Measurements from ENCODE around the gene FLNB.

The FLNB gene

DNA sequence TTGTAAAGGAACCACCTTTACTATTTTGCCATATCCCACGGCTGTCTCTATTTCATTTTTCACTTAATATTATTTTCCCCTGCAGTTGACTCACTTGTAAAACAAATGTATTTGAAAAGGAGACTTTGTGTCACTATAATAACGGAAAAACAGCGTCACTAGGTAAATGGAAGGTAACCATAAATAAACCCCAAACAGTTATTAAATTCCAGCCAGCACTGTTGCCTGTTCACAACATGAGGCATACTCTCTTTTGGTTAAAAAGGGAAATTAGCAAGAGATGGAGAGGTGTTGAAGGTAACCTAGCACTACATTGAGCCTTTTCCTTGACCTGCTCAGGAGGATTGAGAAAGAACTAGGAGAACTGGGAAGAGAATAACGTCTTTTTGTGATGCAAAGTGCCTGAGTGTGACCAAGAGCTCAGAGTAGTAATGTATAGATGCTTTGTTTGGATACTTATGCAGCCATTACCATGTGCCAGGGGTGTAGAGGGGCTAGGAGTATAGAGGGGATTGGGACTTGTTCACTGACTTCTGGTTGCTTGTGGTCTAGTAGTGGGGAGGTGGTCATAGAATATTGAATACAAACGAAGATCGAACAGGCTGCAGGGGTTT is 19.6 kb downstream of the FLNB start:
- in situ Hi-C loops (cut with MboI; ENCODE audit: low sequenced_read_pairs): no loop called here

DNA sequence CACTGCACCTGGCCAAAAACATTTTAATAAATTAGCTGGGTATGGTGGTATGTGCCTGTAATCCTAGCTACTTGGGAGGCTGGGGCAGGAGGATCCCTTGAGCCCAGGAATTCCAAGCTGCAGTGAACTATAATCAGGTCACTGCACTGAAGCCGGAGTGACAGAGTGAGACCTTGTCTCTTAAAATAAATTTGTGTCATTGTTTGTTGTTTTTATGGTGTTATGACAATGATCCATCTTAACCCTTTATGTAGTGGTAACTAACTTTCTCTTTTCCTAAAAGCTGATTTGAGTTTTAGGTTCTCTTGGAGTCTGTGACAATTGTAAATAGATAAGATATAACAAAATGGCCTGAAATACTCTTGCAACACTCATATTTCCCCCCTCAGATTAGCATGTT is 20.7 kb downstream of the FLNB start:
- in situ Hi-C loops (cut with MboI; ENCODE audit: low sequenced_read_pairs): no loop called here

DNA sequence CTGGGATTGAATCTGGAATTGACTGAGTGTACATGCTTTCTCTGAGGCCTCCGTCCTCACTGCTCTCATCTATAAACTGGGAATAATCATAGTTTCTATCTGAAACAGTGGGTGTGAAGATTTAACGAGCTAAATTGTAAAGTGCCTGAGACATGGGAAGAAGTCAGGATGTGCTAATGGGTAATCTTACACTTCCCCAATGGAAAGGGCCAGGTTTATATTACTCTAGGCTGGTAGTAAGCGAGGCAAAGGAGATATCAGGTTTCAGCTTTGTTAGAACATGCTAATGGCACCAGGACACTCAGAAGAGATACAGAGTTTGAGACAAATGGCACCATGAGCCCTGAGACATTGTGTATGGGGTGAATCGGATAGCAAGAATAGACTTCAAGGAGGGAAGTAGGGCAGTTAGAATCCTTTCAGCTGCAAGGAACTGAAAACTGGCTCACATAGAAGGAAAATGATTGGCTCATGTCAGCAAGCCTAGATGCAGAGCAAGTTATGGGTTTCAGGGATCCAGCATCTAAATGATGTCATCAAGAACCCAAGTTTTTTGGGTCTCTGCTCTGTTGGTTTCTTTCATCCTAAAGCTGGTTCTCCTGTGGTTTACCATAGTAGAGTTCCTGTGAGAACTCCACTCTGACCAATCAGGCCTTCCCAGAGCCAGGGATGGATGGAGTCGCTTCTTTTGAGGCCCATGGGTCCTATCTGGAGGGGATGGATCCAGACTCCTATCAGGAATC is 21.8 kb downstream of the FLNB start:
- in situ Hi-C loops (cut with MboI; ENCODE audit: low sequenced_read_pairs): no loop called here

DNA sequence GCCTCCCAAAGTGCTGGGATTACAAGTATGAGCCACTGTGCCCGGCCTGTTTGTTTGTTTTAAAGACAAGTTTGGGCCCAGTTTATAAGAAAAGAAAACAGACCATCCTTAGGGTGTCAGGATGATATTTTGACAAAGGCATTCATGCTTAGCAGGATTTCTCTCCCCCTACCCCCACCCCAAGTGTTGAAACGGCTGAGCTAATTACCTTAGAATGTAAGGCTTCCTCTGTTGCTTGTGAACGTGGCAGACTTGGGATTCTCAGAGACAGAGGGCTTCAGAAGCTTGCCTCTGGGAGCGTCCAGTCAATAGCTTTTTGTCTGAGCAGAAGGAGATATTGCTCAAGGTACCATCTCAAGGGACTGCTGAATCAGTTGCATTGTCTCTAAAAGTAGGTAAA is 24.0 kb downstream of the FLNB start:
- in situ Hi-C loops (cut with MboI; ENCODE audit: low sequenced_read_pairs): no loop called here

DNA sequence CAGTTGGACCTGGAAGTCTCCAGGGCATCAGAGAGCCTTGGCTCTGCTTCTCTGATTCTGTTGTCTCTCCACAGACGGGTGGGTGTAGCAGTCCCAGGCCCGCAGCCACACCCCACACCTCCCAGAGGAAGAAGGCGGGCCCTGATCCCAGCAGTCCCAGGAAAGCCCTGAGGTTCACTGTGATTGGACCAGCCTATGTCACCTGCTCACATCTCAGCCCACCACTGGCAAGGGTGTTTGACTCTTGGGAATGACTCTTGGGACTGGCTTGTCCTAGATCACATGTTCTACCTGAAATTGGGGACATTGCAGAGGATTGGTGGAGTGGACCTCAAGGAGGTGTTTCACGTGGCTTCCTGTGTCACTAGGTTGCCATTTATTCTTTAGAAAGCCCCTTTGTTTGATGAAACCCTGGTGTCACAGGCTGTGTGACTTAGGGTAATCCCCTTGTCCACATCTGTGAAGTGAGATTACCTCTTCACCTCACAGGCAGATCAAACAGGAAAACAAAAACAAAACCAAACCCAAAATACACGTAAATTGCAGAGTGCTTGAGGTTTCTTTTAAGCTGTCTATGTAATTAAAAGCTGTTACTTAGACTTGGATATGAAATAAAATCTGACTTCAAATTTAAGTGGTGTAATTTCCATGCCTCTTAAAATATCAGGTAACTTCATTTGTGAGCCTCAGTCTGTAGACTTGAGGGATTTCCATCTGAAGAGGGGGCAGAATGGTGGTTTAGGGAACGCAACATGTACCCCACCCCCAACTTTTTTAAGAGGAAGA is 26.7 kb downstream of the FLNB start:
- in situ Hi-C loops (cut with MboI; ENCODE audit: low sequenced_read_pairs): no loop called here

DNA sequence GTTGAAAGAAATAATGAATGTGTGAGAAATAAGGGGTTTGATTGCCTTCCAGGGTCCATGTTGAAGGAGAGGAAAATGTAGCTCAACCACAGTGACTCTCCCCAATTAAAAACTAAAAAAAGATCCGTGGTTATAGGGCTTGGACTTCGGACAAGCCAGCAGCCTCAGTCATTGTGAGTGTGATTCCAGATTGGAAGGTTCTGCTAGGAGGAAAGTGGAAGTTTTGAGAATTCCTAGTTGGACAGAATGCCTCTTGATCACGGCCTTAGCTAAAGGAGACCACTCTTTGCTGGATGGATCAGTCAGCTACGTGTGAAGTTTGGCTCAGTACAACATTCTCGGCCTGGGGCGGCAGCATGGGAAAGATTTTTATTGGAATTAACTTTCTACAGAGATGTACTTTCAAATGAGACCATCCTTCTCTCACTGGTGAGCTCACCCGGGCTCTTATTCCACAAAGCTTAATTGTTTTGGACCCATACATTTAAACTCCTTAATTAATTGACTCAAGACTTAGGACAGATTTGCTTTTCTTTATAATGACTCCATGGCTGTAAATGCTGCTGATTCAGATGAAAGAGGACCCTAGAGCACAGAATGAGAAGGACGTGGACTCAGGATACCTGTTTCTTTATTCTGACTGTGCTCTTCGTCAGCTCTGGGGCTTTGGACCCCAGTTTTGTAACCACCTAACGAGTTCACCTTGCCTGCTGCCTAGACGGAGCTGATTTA is 27.5 kb downstream of the FLNB start:
- in situ Hi-C loops (cut with MboI; ENCODE audit: low sequenced_read_pairs): no loop called here

DNA sequence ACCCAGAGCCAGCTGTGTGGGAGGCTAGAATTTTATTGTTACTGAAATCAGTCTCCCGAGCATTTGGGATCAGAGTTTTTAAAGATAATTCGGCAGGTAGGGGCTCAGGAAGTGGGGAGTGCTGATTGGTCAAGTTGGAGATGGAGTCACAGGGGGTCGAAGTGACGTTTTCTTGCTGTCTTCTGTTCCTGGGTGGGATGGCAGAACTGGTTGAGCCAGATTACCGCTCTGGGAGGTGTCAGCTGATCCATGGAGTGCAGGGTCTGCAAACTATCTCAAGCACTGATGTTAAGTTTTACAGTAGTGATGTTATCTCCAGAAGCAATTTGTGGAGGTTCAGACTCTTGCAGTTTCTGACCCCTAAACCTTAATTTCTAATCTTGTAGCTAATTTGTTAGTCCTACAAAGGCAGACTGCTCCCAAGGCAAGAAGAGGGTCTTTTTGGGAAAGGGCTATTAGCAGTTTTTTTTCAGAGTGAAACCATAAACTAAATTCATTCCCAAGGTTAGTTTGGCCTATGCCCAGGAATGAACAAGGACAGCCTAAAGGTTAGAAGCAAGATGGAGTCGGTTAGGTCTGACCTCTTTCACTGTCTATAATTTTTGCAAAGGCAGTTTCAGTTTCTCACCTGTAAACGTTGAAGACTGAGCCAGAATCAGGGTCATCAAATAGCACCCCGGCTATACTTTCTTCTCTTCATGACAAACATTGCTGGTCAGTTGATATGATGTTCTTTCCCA is 28.2 kb downstream of the FLNB start:
- in situ Hi-C loops (cut with MboI; ENCODE audit: low sequenced_read_pairs): no loop called here

DNA sequence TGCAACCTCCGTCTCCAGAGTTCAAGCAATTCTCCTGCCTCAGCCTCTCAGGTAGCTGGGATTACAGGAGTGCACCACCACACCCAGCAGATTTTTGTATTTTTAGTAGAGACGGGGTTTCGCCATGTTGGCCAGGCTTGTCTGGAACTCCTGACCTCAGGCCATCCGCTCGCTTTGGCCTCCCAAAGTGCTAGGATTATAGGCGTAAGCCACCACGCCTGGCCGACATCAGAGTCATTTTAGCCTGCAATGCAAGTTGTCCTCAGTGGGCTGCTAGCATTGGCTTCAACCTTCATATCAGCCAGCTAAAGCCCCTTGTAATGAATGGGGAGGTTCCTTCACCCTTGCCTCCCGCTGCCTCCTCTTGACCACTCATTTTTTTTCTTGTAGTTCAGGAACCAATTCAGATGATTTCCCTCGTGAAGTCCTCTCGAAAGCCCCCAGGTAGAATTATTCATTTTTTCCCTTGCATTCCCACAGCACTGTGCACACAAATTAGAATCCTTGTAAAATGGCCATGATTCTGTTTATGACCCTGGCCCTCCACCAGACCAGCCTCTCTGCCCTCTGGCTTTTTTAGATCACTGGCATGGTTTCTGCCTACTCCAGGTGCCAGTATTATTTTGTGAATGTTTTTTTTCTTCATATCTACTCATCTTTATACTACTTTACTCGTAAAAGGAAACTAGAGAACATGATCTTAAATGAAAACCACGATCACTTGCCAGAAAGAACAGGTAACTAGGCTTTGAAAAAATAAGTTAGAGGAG is 29.1 kb downstream of the FLNB start:
- in situ Hi-C loops (cut with MboI; ENCODE audit: low sequenced_read_pairs): no loop called here

DNA sequence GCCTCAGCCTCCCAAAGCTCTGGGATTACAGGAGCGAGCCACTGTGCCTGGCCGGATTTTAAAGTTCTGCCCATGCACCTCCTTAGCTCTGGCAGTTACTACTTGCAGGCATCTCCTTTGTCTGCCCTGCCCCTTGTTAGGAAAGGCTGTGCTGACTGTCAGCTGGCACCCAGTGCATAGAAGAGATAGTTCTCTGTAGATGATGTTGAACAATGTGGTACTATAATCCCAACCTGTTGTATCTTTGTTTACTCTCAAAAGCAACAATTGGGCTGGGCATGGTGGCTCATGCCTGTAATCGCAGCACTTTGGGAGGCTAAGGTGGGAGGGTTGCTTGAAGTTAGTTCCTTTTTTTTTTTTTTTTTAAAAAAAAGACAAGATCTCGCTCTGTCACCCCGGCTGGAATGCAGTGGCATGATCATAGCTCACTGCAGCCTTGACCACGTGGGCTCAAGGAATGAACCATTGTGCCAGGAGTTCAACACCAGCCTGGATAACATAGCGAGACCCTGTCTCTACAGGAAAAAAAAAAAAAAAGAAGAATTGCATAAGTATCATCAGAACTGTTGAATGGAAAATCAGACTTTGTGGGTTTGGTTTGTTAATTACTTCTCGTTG is 30.6 kb downstream of the FLNB start:
- in situ Hi-C loops (cut with MboI; ENCODE audit: low sequenced_read_pairs): no loop called here

DNA sequence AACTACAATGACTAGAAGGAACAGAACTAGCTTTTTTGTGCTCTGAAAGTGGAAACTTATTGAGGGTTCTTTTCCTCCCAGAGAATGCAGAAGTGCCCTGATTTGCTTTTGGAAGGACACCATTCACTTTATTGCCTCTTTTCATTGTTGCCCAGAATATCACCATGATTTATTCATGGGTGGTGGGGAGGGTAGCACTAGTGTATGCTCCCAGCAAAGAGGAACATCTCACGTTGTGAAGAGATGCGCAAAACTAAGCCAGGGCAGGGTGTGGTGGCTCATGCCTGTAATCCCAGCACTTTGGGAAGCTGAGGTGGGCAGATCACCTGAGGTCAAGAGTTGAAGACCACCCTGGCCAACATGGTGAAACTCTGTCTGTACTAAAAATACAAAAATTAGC is 31.4 kb downstream of the FLNB start:
- in situ Hi-C loops (cut with MboI; ENCODE audit: low sequenced_read_pairs): no loop called here

DNA sequence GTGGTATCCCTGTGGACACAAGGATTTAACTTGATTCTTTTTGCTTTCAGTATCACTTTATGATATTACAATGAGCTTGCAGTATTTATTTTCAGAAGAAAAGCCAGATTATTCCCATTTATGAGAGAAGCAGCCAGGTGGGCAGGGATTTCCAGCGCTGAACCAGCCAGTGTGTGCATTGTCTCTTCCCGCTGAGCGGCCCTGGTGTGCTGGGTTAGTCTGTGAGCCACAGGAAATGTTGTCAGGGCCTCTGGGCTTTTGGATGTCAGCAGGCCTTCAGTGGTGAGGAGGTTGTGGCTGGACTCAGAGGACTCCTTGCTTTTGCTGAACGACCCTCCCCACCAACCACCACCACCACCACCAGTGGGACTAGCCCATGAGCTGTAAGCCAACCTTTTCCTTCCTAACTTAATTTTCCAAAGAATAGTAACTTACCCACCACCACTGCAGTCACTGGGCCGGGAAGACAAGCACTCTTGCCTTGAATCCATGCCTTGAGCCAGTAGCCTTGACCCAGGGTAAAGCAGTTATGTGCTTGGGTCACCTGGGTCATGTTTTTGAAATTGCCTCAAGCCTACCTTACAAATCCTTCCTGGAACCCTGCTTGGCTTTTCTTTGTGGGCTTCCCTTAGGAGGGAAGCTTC is 33.1 kb downstream of the FLNB start:
- in situ Hi-C loops (cut with MboI; ENCODE audit: low sequenced_read_pairs): no loop called here

DNA sequence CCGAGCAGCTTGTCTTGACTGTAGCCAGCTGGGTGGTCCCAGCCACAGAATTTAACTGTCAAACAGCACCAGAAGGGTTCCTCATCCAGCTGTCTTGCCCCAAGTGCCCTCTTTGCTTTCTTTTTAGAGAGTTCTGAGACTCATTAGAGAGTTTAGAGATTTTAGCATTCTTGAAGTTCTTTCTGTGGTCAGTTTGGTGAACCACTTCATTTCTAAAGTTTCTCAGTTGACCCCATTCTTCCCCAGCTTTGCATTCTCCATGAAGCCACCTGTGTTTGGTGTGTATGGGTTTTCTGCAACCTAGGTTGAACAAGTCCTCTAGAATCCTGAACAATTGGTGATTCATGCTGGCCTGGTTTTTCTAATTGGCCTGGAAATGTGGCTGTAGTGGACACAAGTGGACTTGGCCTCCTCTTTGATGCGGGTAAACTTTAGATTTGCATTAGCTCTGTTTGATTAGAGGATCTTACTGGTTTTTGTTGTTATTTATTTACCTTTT is 33.7 kb downstream of the FLNB start:
- in situ Hi-C loops (cut with MboI; ENCODE audit: low sequenced_read_pairs): no loop called here

DNA sequence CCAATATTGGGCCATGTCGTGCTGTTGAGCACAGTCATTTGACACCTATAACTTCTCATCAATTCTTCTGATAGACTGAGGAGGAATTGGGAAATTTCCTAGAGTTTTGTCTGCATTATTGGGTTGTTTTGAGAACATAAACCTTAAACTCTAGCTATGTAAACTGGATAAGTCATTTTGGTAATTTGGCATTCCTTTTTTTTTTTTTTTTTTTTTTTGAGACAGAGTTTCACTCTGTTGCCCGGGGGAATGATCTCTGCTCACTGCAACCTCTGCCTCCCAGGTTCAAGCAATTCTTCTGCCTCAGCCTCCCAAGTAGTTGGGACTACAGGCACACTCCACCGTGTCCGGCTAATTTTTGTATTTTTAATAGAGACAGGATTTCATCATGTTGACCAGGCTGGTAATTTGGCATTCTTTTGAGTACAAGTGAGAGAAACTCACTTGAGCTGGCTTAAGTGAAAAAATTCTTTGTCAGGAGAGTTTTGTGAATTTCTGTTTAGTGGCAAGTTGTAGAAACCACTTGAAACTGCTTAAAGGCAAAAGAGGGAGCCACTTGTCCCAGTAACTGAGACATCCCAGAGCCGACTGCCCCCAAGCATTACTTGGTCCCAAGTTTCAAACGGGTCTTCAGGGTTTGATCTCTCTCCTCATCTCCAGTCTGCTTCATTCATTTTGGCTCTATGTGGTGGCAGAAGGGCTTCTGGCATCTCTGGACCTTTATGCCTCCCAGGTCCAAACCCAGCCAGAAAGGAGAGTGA is 34.9 kb downstream of the FLNB start:
- in situ Hi-C loops (cut with MboI; ENCODE audit: low sequenced_read_pairs): no loop called here

DNA sequence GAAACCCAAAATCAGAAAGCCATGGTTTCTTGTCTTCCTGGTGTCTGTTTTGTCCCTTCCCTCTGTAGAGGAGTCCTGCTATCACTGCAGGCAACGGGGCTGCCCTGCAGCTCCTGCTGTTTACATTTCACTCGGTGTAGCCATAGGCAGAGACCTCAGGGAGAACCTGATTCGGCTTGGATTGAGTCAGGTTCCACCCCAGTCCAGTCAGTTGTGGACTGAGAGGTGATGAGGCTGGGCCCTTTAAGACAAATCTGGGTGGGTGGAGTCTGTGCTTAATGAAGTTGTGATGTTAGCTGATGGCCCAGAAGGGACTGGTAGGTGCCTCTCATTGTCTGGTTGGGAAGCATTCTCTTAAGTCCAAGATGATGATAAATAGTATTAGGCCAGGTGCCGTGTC is 35.7 kb downstream of the FLNB start:
- in situ Hi-C loops (cut with MboI; ENCODE audit: low sequenced_read_pairs): no loop called here

DNA sequence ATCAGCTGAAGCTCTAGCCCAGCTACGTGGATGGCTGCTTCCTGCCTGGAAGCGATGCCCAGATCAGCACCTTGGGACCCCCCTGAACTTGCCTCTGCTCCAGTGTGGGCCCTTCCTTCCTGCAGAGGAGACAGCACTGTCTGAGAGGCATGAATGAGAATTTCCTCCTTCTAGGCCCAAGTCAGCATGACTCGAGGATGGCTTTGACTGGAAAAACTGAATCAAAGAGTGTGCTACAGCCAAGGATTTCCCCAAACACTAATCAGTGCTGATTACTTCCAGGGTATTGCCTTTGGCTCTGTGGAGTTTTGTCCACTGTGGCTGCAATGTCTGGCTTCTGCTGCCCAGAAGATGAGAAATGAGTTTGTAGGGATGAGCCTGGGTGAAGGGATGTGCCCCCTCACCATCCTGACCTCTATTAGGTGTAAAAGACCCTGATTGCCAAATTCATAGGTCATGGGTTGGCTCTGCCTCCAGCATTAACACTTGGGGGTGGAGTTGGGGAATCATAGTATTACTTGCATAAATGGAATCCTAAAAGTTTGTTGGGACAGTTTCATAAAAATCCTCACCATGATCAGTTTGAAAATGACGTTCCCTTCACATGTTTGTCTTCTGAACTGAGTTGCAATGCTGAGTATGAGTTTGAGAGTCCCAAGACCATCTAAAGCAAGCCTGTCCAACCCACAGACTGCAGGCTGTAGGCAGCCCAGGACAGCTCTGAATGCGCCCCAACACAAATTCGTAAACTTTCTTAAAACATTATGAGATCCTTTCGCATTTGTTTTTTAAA is 36.7 kb downstream of the FLNB start:
- in situ Hi-C loops (cut with MboI; ENCODE audit: low sequenced_read_pairs): no loop called here

DNA sequence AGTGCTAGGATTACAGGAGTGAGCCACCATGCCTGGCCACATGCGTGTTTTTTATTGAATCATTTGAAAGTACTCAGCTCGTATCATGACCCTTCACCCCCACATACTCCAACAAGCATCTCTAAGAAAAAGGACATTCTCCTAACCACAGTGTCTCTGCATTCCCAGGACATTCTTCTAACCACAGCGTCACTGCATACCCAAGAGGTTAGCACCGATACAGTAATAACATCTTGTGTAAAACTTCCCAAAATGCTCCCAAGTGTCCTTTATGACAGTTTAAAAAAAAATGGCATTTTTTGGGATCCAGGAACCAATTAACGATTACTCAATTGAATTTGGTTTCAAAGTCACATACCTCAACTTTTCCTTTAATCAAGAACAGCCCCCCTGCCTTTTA is 39.6 kb downstream of the FLNB start:
- in situ Hi-C loops (cut with MboI; ENCODE audit: low sequenced_read_pairs): no loop called here

DNA sequence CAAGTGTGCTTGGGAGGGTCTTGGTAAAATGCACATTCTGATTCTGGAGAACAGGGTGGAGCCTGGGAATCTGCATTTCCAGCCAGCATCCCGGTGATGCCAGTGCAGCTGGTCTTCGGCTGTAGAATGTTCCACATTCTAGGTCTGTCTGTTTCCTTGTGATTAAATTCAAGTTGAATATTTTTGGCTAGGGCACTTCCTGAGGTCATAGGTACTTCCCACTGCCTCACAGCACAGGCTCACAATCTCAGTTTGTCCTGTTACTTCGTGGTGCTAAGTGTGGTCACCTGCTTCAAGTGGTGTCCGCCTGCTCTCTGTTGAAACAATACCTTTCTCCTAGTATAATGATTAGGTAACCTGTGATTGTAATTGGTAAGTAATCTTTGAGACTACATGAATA is 40.1 kb downstream of the FLNB start:
- in situ Hi-C loops (cut with MboI; ENCODE audit: low sequenced_read_pairs): no loop called here

All from HL-60/S4 treated with retinoic acid at 250 ng/mL for 4 days and 3 days (cell line).